HG03575 (cell line): ENCODE results near the gene CCDC167.
A peak's percentile ranks its signal among the peaks of the same experiment; 100 is the strongest.

ENCODE experiments used
- ATAC-seq: cut with Tn5 transposase; IDR thresholded peaks from one replicate; pipeline ENCODE4 v1.9.1; 2021; ENCODE audit not compliant: unreplicated experiment, insufficient number of reproducible peaks, low FRiP score; ENCODE audit errors: extremely low read depth

The CCDC167 gene

GRCh38 chr6:37499433-37500293, at the start of gene CCDC167:
TSS of gene CCDC167 (minus strand) at chr6:37499893. CDS start at chr6:37499863, 30 bp downstream.
- ATAC-seq = peak; percentile 39

GRCh38 chr6:37549154-37549553, 49.5 kb upstream of the CCDC167 start:
- no peak for ATAC-seq

DNA sequence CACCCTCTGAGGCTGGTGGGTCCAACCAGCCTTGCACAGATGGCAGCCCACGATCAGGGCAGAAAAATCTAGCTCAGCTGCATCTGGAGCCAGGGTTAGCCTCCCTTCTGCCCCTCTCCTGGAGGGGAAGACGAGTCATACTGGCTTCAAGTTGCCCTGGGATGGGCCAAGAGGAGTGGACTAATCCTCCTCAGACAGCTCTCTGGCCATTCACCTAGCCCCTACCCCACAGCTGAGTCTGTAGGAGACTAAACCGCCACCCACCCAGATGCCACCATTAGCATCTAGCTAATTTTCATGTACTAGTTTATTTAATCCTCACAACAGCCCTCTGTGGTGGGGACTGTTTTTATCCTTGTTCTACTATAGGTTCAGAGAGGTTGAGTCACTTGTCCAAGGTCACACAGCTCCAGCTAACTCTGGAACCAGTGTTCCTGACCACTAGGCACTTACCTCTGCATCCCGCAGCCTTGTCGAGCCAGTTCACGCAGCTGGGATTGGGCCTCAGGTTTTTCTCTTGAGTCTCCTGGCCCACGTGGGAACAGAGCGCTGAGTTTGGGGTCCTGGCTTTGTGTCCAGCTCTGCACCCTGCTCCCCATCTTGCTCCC, 48.5 kb upstream of the CCDC167 start:
- no peak for ATAC-seq

GRCh38 chr6:37547564-37548061, 47.9 kb upstream of the CCDC167 start:
- ATAC-seq = no peak

- no peak for ATAC-seq
Measured at GRCh38 chr6:37546141-37546871, 46.6 kb upstream of the CCDC167 start.

DNA sequence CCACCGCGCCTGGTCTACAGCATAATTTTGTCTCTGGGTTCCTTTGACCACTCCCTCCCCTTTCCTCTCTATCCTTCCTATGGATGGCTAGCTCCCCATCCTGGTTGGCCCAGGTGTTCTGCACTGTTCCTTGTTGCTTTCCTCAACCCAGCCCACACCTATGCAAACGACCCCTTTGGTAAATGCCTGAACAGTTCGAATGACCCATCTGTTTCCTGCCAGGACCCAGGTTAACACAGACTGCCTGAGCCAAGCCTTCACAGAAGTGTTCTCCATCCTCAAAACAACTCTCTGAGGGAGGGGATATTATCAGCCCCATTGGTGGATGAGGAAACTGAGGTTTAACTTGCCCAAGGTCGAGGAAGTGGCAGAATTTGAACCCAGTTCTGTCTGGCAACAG, 44.8 kb upstream of the CCDC167 start:
- no peak for ATAC-seq

GRCh38 chr6:37543361-37543760, 43.7 kb upstream of the CCDC167 start:
- no peak for ATAC-seq

- ATAC-seq = no peak
Measured at GRCh38 chr6:37541346-37541745, 41.7 kb upstream of the CCDC167 start.

GRCh38 chr6:37540390-37540789, 40.7 kb upstream of the CCDC167 start:
- no peak for ATAC-seq

- no peak for ATAC-seq
Measured at GRCh38 chr6:37540029-37540352, 40.3 kb upstream of the CCDC167 start.

DNA sequence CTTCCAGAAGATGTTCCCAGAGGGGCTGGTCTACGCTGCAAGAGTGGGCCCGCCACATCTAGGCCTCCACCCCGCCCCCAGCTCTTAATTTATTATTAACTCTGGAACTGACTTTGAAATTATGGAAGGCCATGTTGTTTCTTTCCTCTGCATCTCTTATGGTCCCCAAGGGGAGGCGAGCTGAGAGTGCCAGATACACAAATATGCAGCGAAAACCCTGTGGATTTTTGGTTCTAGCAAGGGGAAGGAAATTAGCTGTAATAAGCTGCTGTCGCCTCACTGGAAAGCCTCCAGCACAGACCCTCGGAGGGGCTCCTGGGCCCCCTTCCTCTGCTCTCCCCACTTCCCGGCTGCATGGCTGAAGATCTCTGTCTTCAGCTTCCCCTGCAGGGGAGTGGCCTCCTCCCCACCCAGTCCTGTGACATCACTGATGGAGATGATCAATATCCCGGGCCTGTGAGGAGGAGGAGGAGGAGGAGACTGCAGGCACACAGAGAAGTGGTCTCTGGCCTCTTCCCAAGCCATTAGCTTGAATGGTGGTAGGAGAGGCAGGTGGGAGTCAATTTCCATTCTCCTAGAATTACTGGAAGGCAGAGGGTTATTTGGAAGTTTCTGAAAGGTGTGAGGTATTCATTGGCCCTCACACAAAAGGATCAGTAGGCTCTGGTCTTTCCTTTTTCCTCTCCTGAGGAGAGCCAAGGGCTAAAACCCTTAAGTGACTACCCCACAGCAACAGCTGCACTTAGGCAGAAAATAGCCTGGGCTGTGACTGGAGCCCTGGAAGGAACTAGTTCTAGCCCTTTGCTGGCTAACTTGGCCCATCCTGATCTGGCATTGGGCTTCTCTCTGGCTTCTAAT, 39.7 kb upstream of the CCDC167 start:
- no peak for ATAC-seq

GRCh38 chr6:37538107-37538506, 38.4 kb upstream of the CCDC167 start:
- ATAC-seq = no peak

DNA sequence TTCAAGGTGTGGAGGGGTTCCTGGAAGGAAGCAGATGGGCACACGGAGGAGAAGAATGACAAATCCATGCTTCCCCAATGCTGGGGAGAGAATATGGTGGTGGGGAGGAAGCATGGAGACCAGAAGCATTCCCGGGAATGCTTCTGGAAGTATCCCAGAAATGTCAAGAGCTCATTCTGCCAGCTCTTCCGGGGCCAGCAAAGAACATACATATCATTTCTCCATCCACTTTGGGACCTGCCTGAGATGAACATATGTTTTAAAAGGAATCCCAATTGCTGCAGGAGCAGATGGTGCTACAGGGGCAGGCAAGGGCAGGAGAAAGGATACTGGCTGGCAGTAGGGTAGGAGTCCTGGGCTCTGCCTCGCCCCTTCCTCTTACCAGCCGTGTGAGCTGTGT, 37.9 kb upstream of the CCDC167 start:
- ATAC-seq = no peak

- no peak for ATAC-seq
Measured at GRCh38 chr6:37536491-37537190, 36.9 kb upstream of the CCDC167 start.

GRCh38 chr6:37535759-37536490, 36.2 kb upstream of the CCDC167 start:
- ATAC-seq = no peak

DNA sequence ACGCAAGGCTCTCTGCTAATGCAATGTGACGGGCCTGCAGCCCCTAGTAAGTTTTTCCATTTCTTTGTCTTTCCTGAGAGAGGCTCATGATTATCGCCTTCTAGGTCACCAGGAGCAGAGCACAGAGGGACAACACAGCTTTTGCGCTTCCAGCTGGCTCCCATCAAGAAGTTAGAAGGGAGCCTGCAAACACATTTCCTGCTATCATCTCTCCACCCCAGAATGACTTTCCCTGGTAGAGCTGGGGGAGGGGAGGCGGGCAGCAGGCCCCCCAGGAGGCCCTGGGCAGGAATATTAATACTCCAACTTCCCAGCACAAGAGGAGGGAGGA, 35.7 kb upstream of the CCDC167 start:
- ATAC-seq = no peak

- no peak for ATAC-seq
Measured at GRCh38 chr6:37534893-37535292, 35.2 kb upstream of the CCDC167 start.

- ATAC-seq = no peak
Measured at GRCh38 chr6:37532122-37532521, 32.4 kb upstream of the CCDC167 start.
